NCI-H2029 treated with DMSO at 0.1 percent for 48 hours (cell line): ENCODE measurements around the gene SSTR4.

Experiments
- DNase-seq: peaks from one replicate; lab custom pipeline; 2025; lab: John Stamatoyannopoulos, UW

The SSTR4 gene

GRCh38 chr20:23042270-23042669 lies 7.2 kb downstream of the SSTR4 start:
- DNase-seq: no peak

GRCh38 chr20:23043376-23043775 lies 8.3 kb downstream of the SSTR4 start:
- no peak for DNase-seq

- no peak for DNase-seq
Observed at GRCh38 chr20:23046431-23046830, 11.3 kb downstream of the SSTR4 start.

- DNase-seq: no peak
Observed at GRCh38 chr20:23047001-23047737, 12.1 kb downstream of the SSTR4 start.

GRCh38 chr20:23047738-23048214 lies 12.7 kb downstream of the SSTR4 start:
- no peak for DNase-seq

GRCh38 chr20:23048283-23049200 lies 13.4 kb downstream of the SSTR4 start:
- no peak for DNase-seq

GRCh38 chr20:23049201-23050075 lies 14.3 kb downstream of the SSTR4 start, which contains the start of gene THBD:
Gene THBD (minus strand): TSS chr20:23049672. CDS start chr20:23049504, 168 bp downstream.
- no peak for DNase-seq

- DNase-seq: no peak
Observed at GRCh38 chr20:23050076-23050838, 15.1 kb downstream of the SSTR4 start.

GRCh38 chr20:23050847-23051627 lies 15.9 kb downstream of the SSTR4 start:
- DNase-seq: no peak

- DNase-seq: no peak
Observed at GRCh38 chr20:23052904-23053303, 17.8 kb downstream of the SSTR4 start.

- no peak for DNase-seq
Observed at GRCh38 chr20:23058240-23058639, 23.1 kb downstream of the SSTR4 start.

- no peak for DNase-seq
Observed at GRCh38 chr20:23059001-23059400, 23.9 kb downstream of the SSTR4 start.

- DNase-seq: no peak
Observed at GRCh38 chr20:23059846-23060245, 24.7 kb downstream of the SSTR4 start.

GRCh38 chr20:23060629-23061028 lies 25.5 kb downstream of the SSTR4 start:
- no peak for DNase-seq

- no peak for DNase-seq
Observed at GRCh38 chr20:23061262-23061661, 26.1 kb downstream of the SSTR4 start.

- no peak for DNase-seq
Observed at GRCh38 chr20:23061734-23062561, 26.8 kb downstream of the SSTR4 start.

GRCh38 chr20:23062632-23063031 lies 27.5 kb downstream of the SSTR4 start:
- DNase-seq: no peak

GRCh38 chr20:23063168-23063567 lies 28.1 kb downstream of the SSTR4 start:
- no peak for DNase-seq

GRCh38 chr20:23063581-23063980 lies 28.5 kb downstream of the SSTR4 start:
- no peak for DNase-seq
